Uterus (tissue), 2 donors: ENCODE measurements around the gene EXOC4.

Experiments
- POLR2A ChIP-seq, 2 donors: fragments of 450-650 bp; IDR thresholded peaks; one replicate each; pipeline ENCODE4 v1.6.1; 2016; ENCODE audit warnings: antibody characterized with exemption in 2 of 2, mild to moderate bottlenecking in 1 of 2, moderate library complexity in 1 of 2
- TF ChIP-seq, protein P1 (sequence below), 4 experiments: fragments of 200-600 bp in 2 of 4; fragments of 450-650 bp in 2 of 4; sonication (generic) in 2 of 4; IDR thresholded peaks; one replicate each; pipeline ENCODE4 v1.5.1; 2016 to 2019; ENCODE audit warnings: antibody characterized with exemption in 4 of 4, mild to moderate bottlenecking in 2 of 4, moderate library complexity in 1 of 4

DNA sequence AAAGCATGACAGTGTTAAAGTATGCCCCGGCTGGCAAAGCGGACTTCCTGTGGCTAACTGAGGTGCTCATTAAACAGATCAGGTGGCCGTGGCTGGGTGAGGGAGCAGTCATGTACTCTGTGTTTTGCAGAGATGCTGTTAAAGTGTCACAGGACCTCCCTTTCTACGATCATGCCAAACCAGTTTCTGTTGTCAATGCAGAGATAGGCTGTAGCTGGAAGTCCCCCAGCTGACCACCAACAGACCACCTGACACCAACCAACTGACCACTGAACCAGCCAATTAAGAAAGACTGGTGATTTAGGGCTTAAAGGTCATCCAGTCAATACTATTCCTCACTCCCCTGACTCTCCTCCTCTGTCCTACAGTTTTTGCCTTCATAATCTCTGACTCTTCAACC lies 443.2 kb downstream of the EXOC4 start:
- TF ChIP-seq, protein P1, sequence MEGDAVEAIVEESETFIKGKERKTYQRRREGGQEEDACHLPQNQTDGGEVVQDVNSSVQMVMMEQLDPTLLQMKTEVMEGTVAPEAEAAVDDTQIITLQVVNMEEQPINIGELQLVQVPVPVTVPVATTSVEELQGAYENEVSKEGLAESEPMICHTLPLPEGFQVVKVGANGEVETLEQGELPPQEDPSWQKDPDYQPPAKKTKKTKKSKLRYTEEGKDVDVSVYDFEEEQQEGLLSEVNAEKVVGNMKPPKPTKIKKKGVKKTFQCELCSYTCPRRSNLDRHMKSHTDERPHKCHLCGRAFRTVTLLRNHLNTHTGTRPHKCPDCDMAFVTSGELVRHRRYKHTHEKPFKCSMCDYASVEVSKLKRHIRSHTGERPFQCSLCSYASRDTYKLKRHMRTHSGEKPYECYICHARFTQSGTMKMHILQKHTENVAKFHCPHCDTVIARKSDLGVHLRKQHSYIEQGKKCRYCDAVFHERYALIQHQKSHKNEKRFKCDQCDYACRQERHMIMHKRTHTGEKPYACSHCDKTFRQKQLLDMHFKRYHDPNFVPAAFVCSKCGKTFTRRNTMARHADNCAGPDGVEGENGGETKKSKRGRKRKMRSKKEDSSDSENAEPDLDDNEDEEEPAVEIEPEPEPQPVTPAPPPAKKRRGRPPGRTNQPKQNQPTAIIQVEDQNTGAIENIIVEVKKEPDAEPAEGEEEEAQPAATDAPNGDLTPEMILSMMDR (IDR thresholded peaks at IDR 0.05), result no peak
- no peak for TF ChIP-seq POLR2A (IDR thresholded peaks at IDR 0.05)
